Astrocyte of the cerebellum (primary cell): ENCODE results near the gene TRIM42.

Experiments used
- DNase-seq: peaks from one replicate; pipeline ENCODE4 v3.0.0-alpha.2; 2011; ENCODE audit warnings: low read depth
- H3K4me3 ChIP-seq: 2 replicates; pipeline ENCODE4 v1.5.1; 2011; ENCODE audit warnings: mild to moderate bottlenecking, low read depth, low read length, moderate library complexity
- CTCF ChIP-seq: IDR thresholded peaks from 2 replicates; pipeline ENCODE4 v1.5.1; 2012; ENCODE audit warnings: low read length, low read depth, moderate library complexity, mild to moderate bottlenecking; ENCODE audit errors: missing control alignments
- in situ Hi-C: cut with HindIII; loops from 2 replicates; pipeline ENCODE4 v1.10.0; 2017; ENCODE audit warnings: low sequenced_read_pairs

The TRIM42 gene

GRCh38 chr3:140695361-140696061 lies 17.6 kb downstream of the TRIM42 start:
- H3K4me3 ChIP-seq, result no peak overlapping the region
- in situ Hi-C loops, result no loop called here
- no peak for DNase-seq
- TF ChIP-seq CTCF, result no peak

GRCh38 chr3:140699516-140700231 lies 21.8 kb downstream of the TRIM42 start:
- in situ Hi-C loops, result no loop called here
- no peak for TF ChIP-seq CTCF
- no peak overlapping the region for H3K4me3 ChIP-seq
- no peak for DNase-seq

GRCh38 chr3:140702281-140702680 lies 24.4 kb downstream of the TRIM42 start:
- in situ Hi-C loops, result no loop called here
- no peak overlapping the region for H3K4me3 ChIP-seq
- DNase-seq, result no peak
- no peak for TF ChIP-seq CTCF

- H3K4me3 ChIP-seq, result no peak overlapping the region
- TF ChIP-seq CTCF, result no peak
- no peak for DNase-seq
- in situ Hi-C loops, result no loop called here
Observed at GRCh38 chr3:140703496-140703895, 25.6 kb downstream of the TRIM42 start.

- H3K4me3 ChIP-seq, result no peak overlapping the region
- DNase-seq, result no peak
- in situ Hi-C loops, result no loop called here
- no peak for TF ChIP-seq CTCF
Observed at GRCh38 chr3:140704733-140705132, 26.9 kb downstream of the TRIM42 start.

GRCh38 chr3:140705954-140706353 lies 28.1 kb downstream of the TRIM42 start:
- in situ Hi-C loops, result no loop called here
- H3K4me3 ChIP-seq, result no peak overlapping the region
- TF ChIP-seq CTCF, result no peak
- DNase-seq, result no peak
